ENCODE results near the gene ANK3. TPM values are rescaled to one million over a fixed set of nuclear protein-coding genes. Genes with fewer than 3 reads are reported as not detected.

Gene ANK3
- total RNA-seq, 8 experiments from 2014 or later: 8.1 to 191 (median 78.3) TPM

- in situ Hi-C loops (cut with MboI; ENCODE audit: low pct_unique_long_range_greater_than_20kb in 2 of 9, low sequenced_read_pairs in 9 of 9, unreplicated experiment in 9 of 9): no loop called here
- no peak for ATAC-seq (replicated peaks in 6 of 8)
- no peak overlapping the region for H3K27ac ChIP-seq
- H3K4me3 ChIP-seq: no peak overlapping the region
- H3K4me1 ChIP-seq (replicated peaks in 1 of 2): peaks cover 14 to 25% of the 10 kb centered on the region in 2 donors
Measured at GRCh38 chr10:60290558-60290957, 99.1 kb downstream of the ANK3 start.

- peaks cover 14 to 25% of the 10 kb centered on the region in 2 donors for H3K4me1 ChIP-seq (replicated peaks in 1 of 2)
Measured at GRCh38 chr10:60289800-60290199, 99.9 kb downstream of the ANK3 start.

GRCh38 chr10:60288256-60288655 lies 101.4 kb downstream of the ANK3 start:
- Histone ChIP-seq H3K27ac (no peak overlapping the region), H3K4me3 (no peak overlapping the region), H3K4me1 (replicated peaks in 1 of 2) (peaks cover 14 to 18% of the 10 kb centered on the region in 2 donors)
- ATAC-seq (replicated peaks in 6 of 8): no peak
- in situ Hi-C loops (cut with MboI; ENCODE audit: low pct_unique_long_range_greater_than_20kb in 2 of 9, low sequenced_read_pairs in 9 of 9, unreplicated experiment in 9 of 9): no loop called here
- 67 to 100% (median 90%) methylated on average over 1 to 3 of the region's 3 CpGs; no CpG with 5 or more reads in 1 of the 10 experiments for WGBS, 10 experiments

More at GRCh38 chr10:60289800-60290199, 99.9 kb downstream of the ANK3 start:
- 54 to 100% (median 91%) methylated on average over 2 to 9 of the region's 9 CpGs for WGBS, 10 experiments
- in situ Hi-C loops (cut with MboI; ENCODE audit: low pct_unique_long_range_greater_than_20kb in 2 of 9, low sequenced_read_pairs in 9 of 9, unreplicated experiment in 9 of 9): no loop called here
- ATAC-seq (replicated peaks in 6 of 8): no peak
- Histone ChIP-seq H3K27ac (no peak overlapping the region), H3K4me3 (no peak overlapping the region)

GRCh38 chr10:60286559-60286958 lies 103.1 kb downstream of the ANK3 start:
- ATAC-seq (replicated peaks in 6 of 8): peak in 4 of 8 experiments; percentile 11 to 82 (median 52)
- H3K4me3 ChIP-seq: no peak overlapping the region
- 0 to 100% (median 80%) methylated on average over 1 of the region's 1 CpG; no CpG with 5 or more reads in 1 of the 10 experiments for WGBS, 10 experiments
- H3K4me1 ChIP-seq (replicated peaks in 1 of 2): peaks cover 9 to 12% of the 10 kb centered on the region in 2 donors
- in situ Hi-C loops (cut with MboI; ENCODE audit: low pct_unique_long_range_greater_than_20kb in 2 of 9, low sequenced_read_pairs in 9 of 9, unreplicated experiment in 9 of 9): no loop called here
- H3K27ac ChIP-seq: no peak overlapping the region

- 31 to 100% (median 78%) methylated on average over 1 to 2 of the region's 2 CpGs; no CpG with 5 or more reads in 2 of the 10 experiments for WGBS, 10 experiments
- ATAC-seq (replicated peaks in 6 of 8): no peak
- Histone ChIP-seq H3K4me3 (no peak overlapping the region), H3K4me1 (replicated peaks in 1 of 2) (peaks cover 3 to 6% of the 10 kb centered on the region in 2 donors), H3K27ac (no peak overlapping the region)
- in situ Hi-C loops (cut with MboI; ENCODE audit: low pct_unique_long_range_greater_than_20kb in 2 of 9, low sequenced_read_pairs in 9 of 9, unreplicated experiment in 9 of 9): no loop called here
Measured at GRCh38 chr10:60283397-60283796, 106.3 kb downstream of the ANK3 start.

GRCh38 chr10:60282771-60283353 lies 106.8 kb downstream of the ANK3 start:
- in situ Hi-C loops (cut with MboI; ENCODE audit: low pct_unique_long_range_greater_than_20kb in 2 of 9, low sequenced_read_pairs in 9 of 9, unreplicated experiment in 9 of 9): no loop called here
- WGBS, 10 experiments: 25 to 100% (median 86%) methylated on average over 1 to 5 of the region's 5 CpGs; no CpG with 5 or more reads in 1 of the 10 experiments
- no peak overlapping the region for H3K4me3 ChIP-seq
- H3K27ac ChIP-seq: no peak overlapping the region
- peak in 2 of 8 experiments; percentile 33 to 79 for ATAC-seq (replicated peaks in 6 of 8)
- peaks cover 3 to 6% of the 10 kb centered on the region in 2 donors for H3K4me1 ChIP-seq (replicated peaks in 1 of 2)

GRCh38 chr10:60281792-60282353 lies 107.8 kb downstream of the ANK3 start:
- H3K4me1 ChIP-seq (replicated peaks in 1 of 2): peaks cover 3 to 6% of the 10 kb centered on the region in 2 donors
- WGBS, 10 experiments: 51 to 100% (median 74%) methylated on average over 1 to 6 of the region's 6 CpGs
- peak in 1 of 8 experiments; percentile 29 for ATAC-seq (replicated peaks in 6 of 8)
- H3K27ac ChIP-seq: no peak overlapping the region
- in situ Hi-C loops (cut with MboI; ENCODE audit: low pct_unique_long_range_greater_than_20kb in 2 of 9, low sequenced_read_pairs in 9 of 9, unreplicated experiment in 9 of 9): no loop called here
- no peak overlapping the region for H3K4me3 ChIP-seq

- peaks cover 3 to 8% of the 10 kb centered on the region in 2 donors for H3K4me1 ChIP-seq (replicated peaks in 1 of 2)
- no peak for ATAC-seq (replicated peaks in 6 of 8)
- H3K4me3 ChIP-seq: no peak overlapping the region
- no peak overlapping the region for H3K27ac ChIP-seq
- 17 to 100% (median 85%) methylated on average over 1 of the region's 1 CpG; no CpG with 5 or more reads in 4 of the 10 experiments for WGBS, 10 experiments
- in situ Hi-C loops (cut with MboI; ENCODE audit: low pct_unique_long_range_greater_than_20kb in 2 of 9, low sequenced_read_pairs in 9 of 9, unreplicated experiment in 9 of 9): no loop called here
Measured at GRCh38 chr10:60281331-60281730, 108.3 kb downstream of the ANK3 start.

- Histone ChIP-seq H3K4me3 (no peak overlapping the region), H3K4me1 (replicated peaks in 1 of 2) (peaks cover 3 to 9% of the 10 kb centered on the region in 2 donors), H3K27ac (no peak overlapping the region)
- ATAC-seq (replicated peaks in 6 of 8): peak in 1 of 8 experiments; percentile 16
- WGBS, 10 experiments: 75 to 100% (median 90%) methylated on average over 1 to 2 of the region's 2 CpGs; no CpG with 5 or more reads in 1 of the 10 experiments
- in situ Hi-C loops (cut with MboI; ENCODE audit: low pct_unique_long_range_greater_than_20kb in 2 of 9, low sequenced_read_pairs in 9 of 9, unreplicated experiment in 9 of 9): no loop called here
Measured at GRCh38 chr10:60280475-60280874, 109.2 kb downstream of the ANK3 start.

GRCh38 chr10:60277656-60278055 lies 112.0 kb downstream of the ANK3 start:
- WGBS, 10 experiments: 25 to 100% (median 50%) methylated on average over 1 of the region's 1 CpG; no CpG with 5 or more reads in 3 of the 10 experiments

GRCh38 chr10:60276232-60276631 lies 113.4 kb downstream of the ANK3 start:
- Histone ChIP-seq H3K4me1 (replicated peaks in 1 of 2) (peaks cover 0 to 7% of the 10 kb centered on the region in 2 donors), H3K4me3 (no peak overlapping the region), H3K27ac (no peak overlapping the region)
- WGBS, 10 experiments: 90 to 100% (median 98%) methylated on average over 1 to 2 of the region's 2 CpGs; no CpG with 5 or more reads in 4 of the 10 experiments
- in situ Hi-C loops (cut with MboI; ENCODE audit: low pct_unique_long_range_greater_than_20kb in 2 of 9, low sequenced_read_pairs in 9 of 9, unreplicated experiment in 9 of 9): no loop called here
- ATAC-seq (replicated peaks in 6 of 8): peak in 3 of 8 experiments; percentile 31 to 60 (median 55)

More at GRCh38 chr10:60277656-60278055, 112.0 kb downstream of the ANK3 start:
- H3K4me3 ChIP-seq: no peak overlapping the region
- peaks cover 3 to 9% of the 10 kb centered on the region in 2 donors for H3K4me1 ChIP-seq (replicated peaks in 1 of 2)
- in situ Hi-C loops (cut with MboI; ENCODE audit: low pct_unique_long_range_greater_than_20kb in 2 of 9, low sequenced_read_pairs in 9 of 9, unreplicated experiment in 9 of 9): no loop called here
- ATAC-seq (replicated peaks in 6 of 8): no peak
- H3K27ac ChIP-seq: no peak overlapping the region

GRCh38 chr10:60271319-60272040 lies 118.2 kb downstream of the ANK3 start:
- in situ Hi-C loops (cut with MboI; ENCODE audit: low pct_unique_long_range_greater_than_20kb in 2 of 9, low sequenced_read_pairs in 9 of 9, unreplicated experiment in 9 of 9): no loop called here
- Histone ChIP-seq H3K27ac (no peak overlapping the region), H3K4me3 (no peak overlapping the region), H3K4me1 (replicated peaks in 1 of 2) (peaks cover 0 to 5% of the 10 kb centered on the region in 2 donors)
- 65 to 100% (median 94%) methylated on average over 2 to 4 of the region's 4 CpGs for WGBS, 10 experiments
- no peak for ATAC-seq (replicated peaks in 6 of 8)

- peaks cover 0 to 3% of the 10 kb centered on the region in 2 donors for H3K4me1 ChIP-seq (replicated peaks in 1 of 2)
- no peak overlapping the region for H3K4me3 ChIP-seq
- in situ Hi-C loops (cut with MboI; ENCODE audit: low pct_unique_long_range_greater_than_20kb in 2 of 9, low sequenced_read_pairs in 9 of 9, unreplicated experiment in 9 of 9): no loop called here
- peak in 1 of 8 experiments; percentile 31 for ATAC-seq (replicated peaks in 6 of 8)
- WGBS, 10 experiments: 50 to 100% (median 100%) methylated on average over 1 of the region's 1 CpG; no CpG with 5 or more reads in 2 of the 10 experiments
- H3K27ac ChIP-seq: no peak overlapping the region
Measured at GRCh38 chr10:60270426-60270825, 119.2 kb downstream of the ANK3 start.
